HG03439 (cell line): ENCODE results near the gene GVQW3.
A peak's percentile ranks its signal among the peaks of the same experiment; 100 is the strongest.

Experiments used
- ATAC-seq: cut with Tn5 transposase; IDR thresholded peaks from one replicate; pipeline ENCODE4 v1.9.1; 2021; ENCODE audit warnings: mild to moderate bottlenecking, moderate library complexity; ENCODE audit not compliant: unreplicated experiment

The GVQW3 gene

GRCh38 chr11:76444384-76445120 is 63.4 kb downstream of the GVQW3 start, which contains the start of gene EMSY:
TSS of gene EMSY (plus strand) at chr11:76445018. CDS start at chr11:76446939, 1,921 bp downstream.
- ATAC-seq, result peak; percentile 94

DNA sequence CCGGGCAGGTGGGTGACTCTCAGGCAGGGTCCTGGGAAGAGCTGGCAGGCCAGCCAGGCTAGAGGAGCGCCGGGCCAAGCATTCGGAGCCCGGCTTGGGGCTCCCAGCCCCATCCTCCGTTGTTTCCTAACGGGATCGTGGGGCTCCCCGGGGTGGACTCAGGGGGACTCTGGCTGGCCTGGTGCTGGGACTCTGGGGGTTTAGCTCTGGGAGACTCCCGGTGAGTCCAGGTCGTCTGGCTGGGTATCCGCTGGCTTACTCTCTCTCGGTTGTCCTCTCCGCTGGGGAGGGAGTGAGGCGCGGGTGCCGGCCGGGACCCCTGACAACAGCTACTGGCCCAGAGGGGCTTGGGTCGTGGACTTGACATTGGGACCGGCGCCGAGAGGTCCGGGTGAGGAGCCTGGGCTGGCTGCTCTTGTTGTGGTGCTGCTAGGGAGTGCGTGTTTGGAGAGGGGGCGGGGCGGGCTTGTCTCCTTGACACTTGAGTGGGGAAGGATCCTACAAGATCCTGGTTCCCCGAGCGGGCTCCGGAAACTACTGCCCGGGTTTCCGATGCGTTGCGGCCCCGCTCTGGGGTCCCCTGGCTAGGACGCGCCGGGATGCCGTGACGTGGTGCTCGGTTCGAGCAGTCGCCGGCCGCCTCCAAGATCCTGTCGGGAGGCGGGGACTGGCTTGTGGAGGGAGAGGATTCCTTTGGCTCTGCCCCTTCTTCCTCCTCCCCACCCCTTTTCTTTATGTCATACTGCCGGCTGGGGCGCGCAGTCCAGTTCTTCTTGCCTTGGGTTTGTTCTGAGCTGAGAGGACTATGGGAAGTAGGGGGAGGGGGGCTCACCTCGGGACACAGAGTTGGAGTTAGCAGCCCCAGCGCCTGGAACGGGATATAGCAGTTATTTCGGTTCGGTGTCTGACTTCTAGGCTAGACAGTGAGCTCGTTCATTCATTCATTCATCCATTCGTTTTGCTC is 64.3 kb downstream of the GVQW3 start:
- peak; percentile 24 for ATAC-seq

GRCh38 chr11:76448506-76448905 is 67.4 kb downstream of the GVQW3 start:
- ATAC-seq, result no peak

DNA sequence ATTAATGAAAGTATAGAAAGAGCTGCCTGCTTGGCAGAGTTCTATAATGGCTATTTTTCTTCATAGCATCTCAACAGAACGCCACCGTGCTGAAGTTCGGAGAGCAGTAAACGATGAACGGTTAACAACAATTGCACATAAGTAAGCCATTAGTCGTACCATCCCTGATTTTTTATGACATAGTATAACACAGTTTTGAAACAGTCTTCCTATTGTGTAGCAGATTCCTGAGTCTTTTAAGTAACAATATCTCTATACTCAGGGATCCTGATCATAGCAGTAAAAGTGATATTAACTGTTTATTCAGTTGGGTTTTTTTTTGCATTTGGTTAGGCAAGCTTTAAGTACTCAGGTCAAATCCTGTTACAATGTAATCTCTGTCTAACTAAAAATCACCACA is 72.1 kb downstream of the GVQW3 start:
- ATAC-seq, result no peak

DNA sequence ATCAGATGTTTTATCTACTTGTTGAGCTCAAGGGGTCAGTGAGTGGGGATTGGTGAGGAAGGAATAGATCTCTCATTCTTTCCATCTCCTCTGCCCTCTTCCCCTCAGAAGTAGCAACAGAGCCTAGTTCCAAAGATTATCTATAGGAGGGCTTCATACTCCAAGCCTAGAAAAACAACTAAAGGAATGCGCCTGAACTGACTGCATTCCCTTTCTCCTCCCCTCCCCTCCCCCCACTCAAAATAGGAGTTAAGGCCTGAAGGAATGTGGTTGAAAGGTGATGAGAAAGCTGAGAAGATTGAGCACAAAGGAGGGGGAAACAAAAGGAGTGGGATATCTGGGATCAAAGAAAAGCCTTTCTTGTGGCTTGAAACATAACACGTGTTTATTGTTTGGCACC is 74.2 kb downstream of the GVQW3 start:
- no peak for ATAC-seq

GRCh38 chr11:76455931-76456330 is 74.8 kb downstream of the GVQW3 start:
- no peak for ATAC-seq

GRCh38 chr11:76456571-76456970 is 75.4 kb downstream of the GVQW3 start:
- no peak for ATAC-seq
